Bone marrow (tissue), 2 donors: ENCODE results near the gene UBE2E3.

Experiments used
- DNase-seq, 2 donors: peaks; one replicate each; lab custom pipeline; 2025; lab: John Stamatoyannopoulos, UW

UBE2E3 gene

DNA sequence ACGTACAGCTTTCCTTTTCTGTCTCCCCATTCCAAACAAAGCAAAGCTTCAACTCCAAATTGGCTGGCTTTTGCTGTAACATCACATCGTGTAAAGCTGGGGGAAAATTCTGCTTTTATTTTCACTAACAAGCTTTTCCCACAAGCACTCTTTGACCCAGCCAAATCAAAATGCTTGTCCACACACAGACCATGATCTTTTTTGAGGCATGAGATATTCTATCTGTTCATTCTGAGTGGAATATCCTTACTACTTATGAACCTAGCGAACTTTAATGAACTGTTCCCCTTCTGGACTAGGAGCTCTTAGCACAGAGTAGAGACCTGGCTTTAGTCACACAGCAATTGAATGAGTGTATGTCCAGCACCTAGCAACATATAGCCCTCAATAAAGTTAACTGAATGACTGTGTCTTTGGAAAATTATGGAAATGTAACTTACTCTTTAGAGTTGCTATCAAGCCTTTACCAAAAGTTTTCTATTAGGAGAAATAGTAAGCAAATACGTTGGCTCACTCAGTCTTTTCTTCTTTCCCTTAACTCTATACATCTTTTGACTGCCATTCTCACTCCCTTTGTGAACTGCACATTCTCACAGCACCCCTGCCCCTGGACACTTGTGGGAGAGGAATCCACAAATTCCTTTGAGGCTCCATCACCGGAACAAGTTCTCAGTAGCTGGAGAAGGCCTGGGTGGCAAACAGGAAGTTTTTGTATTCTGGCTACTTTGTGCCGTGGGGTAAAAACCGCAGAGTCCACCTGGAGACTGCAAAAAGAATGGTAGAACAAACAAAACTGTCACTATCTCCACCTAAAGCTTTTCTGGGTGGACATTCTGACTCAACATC is 1.3 kb upstream of the UBE2E3 start:
- no peak for DNase-seq

DNA sequence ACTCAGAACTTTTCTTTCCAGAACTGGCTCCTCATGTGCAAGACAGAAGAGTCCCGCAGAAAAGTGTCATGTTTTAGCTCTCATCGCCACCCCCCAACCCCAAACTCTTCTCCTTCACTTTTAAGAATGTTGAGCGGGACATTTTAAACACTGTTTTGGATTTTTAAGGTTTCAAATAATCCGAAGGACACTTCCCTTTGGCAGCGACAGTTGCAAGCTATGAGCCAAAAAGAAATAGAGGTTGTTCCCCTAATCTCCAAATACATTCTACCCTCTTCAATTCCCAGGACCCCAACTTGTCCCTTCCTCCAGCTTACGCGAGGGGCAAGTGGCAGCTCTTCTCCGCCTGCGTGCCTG is 678 bp upstream of the UBE2E3 start:
- no peak for DNase-seq

DNA sequence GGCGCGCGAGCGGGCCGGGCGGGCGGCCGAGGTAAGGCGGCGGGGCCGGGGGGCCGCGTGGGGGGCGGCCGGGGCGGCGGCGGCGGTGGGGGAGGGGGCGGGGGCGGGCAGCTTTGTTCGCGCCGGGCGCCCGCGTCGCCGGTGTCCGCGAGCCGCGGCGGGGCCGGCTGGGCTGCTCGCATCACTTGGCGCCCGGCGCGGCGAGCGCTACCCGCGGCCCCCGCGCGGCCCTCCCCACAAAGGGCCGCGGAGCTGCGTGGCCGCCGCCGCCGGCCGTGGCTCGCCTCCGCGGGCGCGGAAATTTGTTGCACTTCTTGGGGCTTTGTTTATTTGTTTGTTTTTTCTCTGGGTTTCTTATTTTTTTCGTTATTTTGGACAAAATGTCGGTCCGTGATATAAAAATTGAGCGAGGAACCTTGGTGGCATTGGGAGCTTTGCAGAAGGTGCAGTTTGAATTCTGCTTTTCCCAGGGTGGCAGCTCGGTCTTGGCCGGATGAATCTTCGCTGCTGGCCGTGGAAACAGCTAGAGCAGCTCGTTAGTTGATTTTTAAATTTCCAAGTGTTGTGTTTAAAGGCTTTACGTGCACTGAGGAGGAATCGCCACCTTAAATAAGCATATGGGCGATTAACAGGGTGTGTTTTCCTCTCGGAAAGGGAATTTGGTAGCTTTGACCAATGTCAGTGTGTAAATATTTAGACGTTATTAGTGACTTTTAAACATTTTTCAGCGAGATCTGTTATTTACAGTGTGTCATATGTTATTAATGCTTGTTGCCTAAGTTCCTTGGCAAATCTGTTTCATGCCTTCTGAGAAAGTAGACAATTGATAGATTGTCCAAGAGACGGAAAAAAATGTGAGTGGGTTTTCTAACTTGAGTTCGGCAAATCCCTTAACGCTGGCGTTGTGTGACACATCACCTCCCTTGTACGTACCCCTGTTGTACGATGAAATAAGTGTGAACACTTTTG is 822 bp downstream of the UBE2E3 start:
- DNase-seq: no peak

DNA sequence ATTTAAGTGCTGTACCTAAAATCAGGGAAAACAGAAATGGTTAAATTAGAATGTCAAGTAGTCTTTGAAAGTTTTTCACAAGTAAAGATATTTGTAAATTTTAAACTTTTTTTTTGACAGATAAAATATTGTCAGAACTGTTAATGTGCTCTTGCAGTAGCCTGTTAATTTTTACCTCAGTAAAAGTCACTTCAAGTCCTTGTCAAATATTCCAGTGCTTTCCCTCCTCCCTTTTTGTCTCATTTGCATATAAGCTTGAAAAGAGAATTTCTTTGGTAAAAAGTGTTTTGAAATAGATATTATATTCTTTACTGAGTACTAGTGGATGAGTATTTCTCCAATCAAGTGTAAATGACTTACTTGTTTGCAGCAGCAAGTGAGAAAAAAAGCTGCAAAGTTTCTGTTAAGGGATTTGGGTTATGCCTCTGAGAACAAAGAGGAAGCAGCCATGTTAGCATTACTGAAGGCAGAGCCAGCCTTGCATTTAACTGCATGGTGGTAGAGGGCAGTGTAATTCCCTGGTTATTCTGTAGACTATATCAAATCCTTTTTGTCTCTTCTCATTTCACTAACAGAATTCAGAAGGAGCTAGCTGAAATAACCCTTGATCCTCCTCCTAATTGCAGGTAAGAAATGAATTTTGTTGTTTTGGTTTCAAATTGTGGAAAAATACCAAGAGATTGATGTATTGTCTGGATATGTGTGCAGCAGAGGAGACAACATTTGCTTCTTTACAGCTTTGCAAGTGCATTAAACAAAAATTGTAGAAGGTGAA is 3.2 kb downstream of the UBE2E3 start:
- DNase-seq: peak in 1 of 2 donors; percentile 37

DNA sequence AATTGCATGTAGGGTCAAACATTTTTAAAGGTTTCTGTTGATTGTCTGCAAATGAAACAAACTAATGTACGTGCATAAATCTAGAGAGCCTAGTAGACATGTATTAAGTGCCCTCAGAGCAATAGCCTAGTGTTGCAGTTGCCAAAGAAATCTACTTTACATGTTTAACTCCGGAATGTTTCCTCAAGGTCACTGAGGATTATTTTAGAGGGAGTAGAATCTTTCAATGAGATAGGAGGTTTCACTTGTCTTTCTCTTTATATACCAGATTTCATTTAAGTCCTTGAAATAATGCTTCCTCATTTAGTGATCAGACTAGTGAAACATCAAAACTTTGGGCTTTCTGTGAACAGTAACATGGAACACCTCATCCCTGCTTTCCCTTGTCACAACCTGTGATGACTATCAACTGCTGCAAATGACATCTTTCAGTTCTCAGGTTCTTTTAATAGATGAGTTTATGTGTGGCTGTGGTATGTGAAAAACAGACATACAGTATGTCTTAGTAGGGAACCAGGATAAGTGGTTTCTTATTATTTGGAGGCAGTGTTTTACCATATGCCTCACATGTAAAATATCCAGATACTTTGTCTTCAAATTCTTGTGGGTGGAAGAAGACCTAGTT is 5.5 kb downstream of the UBE2E3 start:
- no peak for DNase-seq

DNA sequence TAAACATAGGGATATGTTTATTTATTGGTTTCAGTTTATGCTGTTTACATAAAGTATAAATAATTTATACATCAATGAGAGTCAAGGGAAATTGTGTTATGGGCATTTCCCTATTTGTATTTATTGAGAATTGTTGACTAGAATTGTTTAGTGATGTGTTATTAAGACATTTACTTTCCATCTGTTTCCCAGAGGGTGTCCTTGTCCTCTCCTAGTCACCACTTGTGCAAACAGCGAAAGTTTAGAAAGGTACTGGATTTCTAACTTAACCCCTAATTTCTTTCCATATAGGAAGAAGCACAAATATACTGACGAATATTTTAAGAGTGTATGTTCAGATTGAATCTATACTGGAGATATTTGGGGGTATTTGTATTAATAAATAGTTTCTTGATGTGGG is 6.7 kb downstream of the UBE2E3 start:
- no peak for DNase-seq

DNA sequence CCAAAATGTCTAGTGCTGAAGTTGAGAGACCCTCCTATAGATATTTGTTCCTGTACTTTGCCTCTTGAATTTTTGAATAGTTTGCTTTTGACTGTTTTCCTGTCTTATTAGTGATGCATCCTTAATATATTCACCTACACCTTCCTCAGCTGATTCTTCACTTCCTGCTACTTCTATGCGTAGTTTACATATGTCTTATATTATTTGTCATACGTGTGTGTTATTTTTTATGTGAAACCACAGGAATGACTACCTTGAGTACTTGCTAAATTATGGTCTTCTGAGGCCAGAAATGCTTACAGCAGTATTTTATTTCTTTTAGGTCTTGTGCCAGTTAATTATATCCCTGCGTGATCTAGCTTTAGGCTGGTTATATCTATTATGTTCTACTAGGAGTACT is 9.9 kb downstream of the UBE2E3 start:
- DNase-seq: no peak

DNA sequence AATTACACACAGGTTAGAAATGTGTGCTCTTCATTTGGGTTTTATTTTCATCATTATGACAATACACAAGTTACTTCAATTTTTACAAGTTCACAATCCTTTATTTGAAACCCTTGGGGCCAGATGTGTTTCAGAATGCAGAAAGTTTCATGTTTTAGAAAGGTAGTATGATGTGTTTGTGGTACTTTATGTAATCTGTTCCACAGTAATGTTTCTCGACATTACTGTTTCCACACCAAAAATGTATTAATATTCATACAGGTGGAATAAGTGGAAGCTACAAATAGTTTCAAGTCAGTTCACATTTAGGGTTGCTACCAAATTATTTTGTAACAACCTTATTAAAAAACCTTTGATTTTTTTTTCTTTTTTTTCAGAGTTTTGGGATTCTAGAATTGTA is 10.4 kb downstream of the UBE2E3 start:
- no peak for DNase-seq

DNA sequence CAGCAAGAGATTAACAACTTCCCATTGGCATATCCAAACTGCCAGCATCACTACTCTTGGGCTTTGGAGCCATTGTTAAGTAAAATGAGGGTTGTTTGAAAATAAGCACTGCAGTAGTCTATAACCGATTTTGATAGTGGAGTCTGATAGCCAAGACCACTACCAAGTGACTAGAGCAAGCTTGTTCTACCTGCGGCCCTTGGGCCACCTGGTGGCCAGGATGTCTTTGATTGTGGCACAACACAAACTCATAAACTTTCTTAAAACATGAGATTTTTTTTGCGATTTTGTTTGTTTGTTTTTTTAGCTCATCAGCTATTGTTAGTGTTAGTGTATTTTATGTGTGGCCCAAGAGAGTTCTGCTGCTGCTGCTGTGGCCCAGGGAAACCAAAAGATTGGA is 11.0 kb downstream of the UBE2E3 start:
- no peak for DNase-seq

DNA sequence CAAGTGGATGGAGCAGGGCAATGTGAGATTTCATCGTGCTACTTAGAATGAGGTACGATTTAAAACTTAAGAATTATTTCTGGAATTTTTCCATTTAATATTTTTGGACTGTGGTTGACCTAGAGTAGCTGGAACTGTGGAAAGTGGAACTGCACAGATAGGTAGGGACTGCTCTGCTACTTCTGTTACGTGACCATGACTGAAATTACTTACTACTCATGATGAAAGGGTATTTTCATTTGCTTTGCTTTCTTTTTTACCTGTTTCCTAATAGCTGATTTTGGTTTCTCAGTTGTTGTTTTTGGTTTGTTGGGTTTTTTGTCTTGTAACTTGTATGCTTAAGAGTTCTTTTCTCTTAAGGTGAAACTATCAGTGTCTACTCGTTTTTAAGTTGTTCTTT is 11.4 kb downstream of the UBE2E3 start:
- DNase-seq: no peak

DNA sequence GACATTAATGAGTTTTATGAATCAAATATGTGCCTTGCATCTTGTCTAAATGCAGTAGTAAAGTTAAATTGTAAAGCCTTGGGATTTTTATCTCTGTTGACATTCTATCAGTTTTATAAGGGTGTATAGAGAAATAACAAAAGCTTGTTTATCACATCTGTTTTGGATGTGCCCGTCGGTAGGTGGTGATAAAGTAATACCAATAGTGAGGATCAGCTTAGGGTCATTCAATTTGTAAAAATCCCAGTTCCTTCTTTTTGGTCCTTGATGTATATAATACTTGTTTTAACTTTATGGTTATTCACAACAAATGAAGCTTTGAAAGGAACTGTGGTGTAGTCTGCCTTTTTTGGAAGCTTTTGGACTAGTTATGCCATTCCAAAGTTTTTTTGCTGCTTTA is 12.6 kb downstream of the UBE2E3 start:
- DNase-seq: no peak

DNA sequence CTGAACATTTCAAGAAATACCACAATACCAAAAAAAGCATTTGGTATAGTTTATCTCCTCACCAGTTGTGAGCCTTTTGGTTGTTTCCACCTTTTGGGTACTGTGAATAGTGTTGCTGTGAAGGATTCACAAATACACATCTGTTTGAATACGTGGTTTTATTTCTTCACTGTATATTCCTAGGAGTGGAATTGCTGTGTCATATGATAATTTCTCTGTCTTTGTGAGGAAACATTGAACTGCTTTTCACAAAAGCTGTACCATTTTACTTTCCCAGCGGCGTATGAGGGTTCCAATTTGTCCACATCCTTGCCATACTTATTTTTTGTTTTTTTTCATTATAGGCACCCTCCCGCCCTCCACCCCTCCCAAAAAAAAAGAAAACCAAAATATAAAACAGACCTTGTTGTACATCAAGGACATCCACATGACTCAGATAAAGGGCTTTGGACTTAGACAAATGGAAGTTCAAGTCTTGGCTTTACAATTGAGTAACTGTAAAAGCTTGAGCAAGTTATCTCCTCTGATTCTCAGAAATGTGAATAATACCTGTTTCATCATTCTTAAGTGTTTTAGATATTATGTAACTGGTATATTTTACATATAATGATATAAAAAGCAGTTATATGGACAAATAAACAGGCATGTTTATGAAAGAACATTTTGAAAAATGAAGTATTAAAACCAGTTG is 19.0 kb downstream of the UBE2E3 start:
- DNase-seq: no peak

DNA sequence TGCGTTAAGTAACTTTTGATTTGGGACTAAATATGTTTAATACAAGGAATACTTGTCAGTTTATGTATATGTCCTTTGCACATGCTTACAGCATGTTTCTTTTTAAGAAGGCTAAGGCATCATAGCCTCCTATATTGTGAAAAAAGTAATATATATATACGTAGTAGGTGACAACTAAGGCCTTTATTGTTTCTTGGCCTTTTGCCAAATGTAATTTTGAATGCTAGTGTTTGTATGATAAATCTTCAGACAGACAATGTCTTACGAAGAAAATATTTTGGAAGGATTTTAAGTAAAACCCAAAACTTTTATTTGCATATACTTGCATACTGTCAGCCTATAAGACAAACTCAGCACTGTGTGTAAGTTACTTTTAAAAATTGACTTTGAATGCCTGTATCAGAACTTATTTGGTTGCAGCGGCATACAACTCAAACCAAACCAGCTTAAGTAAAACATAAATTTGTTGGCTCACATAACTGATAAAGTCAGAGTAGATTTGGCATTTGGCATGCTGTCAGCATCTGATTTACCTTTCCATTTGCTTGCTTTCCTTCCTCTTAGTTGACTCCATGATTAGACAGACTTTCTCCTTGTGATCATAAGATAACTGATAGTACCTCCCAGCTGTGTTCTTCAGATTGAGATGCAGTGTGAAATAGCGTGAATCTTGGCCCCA is 24.4 kb downstream of the UBE2E3 start:
- DNase-seq: no peak

DNA sequence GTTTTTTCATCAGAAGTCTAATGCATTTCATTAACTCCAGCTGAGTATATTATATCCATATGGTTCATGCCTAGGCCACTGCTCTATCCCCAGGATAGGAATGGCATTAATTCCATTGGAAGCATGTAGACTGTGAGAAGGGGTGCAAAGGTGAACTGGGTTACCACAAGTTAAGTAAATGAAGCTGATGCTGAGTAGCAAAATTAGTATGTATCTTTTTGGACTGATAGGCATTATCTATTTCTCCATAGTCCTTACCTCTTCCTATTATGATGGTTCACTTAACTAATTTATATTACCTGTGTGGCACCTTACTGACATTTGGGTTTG is 24.9 kb downstream of the UBE2E3 start:
- DNase-seq: no peak

DNA sequence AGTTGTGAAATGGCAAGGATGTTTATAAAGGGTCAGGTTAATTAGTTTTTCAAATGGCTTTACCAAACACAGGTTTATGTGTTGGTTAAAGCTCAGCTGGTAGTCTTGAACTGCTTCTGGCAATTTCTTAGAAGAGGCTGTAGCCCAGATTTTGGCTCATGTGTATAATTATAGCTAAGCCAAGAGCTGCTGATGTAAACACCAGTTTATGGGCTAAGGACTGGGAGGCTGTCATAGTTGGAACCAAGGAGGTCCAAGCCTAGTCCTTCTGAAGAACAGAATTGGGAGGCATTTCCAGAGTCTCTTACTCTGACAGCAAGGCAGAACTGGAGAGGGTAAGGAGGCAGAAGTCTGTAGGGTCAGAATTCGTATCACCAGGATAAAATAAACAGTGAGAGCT is 25.4 kb downstream of the UBE2E3 start:
- DNase-seq: no peak

DNA sequence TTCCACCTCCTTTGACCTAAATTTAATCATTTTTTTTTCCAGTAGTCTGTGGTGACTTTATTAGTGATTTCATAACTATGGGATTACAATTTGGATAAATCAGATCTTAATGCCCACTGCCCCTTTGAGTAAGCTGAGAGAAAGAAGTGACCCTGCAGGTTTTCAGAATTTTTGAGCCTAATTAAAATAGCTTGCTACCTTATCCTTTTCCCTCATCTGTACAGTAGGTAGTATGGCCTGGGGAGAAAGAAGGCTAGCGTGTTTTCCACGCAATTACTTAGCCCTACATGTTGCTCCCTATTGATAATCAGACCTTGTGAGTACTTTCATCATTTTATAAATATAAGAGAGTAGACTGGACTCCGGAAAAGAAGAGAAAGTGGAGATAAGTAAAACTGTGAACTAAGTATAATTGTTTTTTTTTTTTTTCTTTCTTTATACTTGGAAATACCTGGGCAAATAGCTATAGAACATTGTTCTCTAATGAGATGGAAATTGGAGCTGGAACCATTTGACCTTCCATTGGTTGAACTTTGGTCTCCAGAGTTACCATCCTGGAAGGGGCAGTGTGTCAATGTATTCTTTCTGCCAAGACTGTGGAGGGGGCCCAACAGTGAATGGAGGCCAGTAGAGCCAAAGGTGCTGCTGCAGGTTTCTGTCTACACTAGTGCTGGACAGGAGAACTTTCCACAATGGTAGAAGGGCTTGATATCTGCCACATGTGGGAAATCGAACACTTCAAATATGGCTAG is 26.9 kb downstream of the UBE2E3 start:
- no peak for DNase-seq

DNA sequence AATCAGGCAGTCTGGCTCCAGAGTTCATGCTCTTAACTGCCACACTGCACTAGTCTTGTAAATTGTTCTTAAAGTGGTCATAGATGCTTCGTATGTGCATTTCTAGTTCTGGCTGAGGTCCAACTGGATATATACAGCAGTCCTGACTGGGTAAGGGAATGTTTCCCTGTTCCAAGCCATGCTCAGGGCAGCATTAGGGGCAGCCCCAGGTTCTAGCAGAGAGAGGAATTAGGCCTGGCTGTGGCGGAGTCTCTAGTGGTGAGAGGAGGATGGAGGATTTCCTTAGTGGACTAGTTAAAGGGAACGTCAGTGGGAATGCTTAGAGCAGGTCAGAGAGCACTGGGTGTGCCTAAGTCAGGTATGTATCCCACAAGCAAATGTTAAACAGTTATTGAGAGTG is 28.0 kb downstream of the UBE2E3 start:
- no peak for DNase-seq

DNA sequence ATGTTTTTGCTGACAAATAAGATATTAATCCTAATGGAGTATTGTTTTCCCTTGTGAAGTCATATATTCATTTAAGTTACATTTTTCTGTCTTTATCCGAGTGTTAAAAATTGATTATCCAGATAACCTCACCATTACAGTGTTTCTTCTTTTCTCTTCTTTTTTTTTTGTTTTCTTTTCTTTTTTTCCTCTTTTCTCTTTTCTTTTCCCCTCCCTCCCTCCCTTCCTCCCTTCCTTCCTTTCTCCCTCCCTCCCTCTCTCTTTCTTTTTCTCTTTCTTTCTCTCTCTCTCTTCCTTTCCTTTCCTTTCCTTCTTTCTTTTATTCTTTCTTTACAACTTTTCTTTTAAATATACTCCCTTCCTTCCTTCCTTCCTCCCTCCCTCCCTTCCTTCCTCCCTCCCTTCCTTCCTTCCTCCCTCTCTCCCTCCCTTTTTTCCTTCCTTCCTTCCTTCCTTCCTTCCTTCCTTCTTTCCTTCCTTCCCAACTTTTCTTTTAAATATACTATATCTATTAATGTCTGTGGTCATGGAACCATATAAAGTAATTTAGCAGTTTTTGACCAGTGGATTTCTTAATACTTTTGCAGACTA is 40.9 kb downstream of the UBE2E3 start:
- DNase-seq: no peak

DNA sequence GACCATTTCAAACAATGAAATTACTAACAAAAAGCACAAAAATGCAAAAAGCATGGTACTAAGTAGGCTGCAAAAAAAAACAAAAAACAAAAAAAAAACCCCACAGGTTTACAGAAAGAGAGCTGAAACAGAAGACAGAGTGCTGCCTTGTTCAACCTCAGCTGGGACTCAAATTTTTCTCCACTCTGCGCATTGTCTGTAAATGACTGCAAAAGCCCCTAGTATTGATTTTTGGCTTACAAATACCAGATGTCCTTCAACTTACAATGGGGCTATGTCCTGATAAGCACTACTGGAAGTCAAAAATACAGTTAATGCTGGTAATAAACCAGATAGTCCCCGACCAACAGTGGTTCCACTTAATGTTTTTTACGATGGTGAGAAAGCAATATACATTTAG is 42.2 kb downstream of the UBE2E3 start:
- DNase-seq: no peak

DNA sequence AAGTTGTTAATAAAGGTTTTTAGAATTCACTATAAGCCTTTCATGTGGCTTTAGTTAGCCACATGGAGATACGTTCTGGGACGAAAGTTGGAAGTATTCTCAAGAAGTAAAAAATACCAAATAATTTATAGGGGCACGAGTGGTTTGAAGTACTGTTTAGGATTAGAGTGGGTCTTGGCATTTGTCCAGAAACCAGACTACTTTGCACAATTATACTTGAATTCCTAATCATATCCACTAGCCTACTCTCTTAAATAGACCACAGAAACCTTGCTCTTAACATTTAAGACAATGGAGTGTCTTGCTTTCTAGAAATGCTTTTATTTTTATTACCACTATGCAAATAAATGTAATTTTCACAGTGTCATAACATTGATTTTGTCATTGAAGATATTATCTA is 44.6 kb downstream of the UBE2E3 start:
- DNase-seq: no peak
